A549 (cell line): ENCODE results near the gene CRYBG2. TPM values are rescaled to one million over a fixed set of nuclear protein-coding genes. Genes with fewer than 3 reads are reported as not detected.
A peak's percentile ranks its signal among the peaks of the same experiment; 100 is the strongest.

ENCODE experiments used
- ATAC-seq, 2 experiments: fragments of 200-7000 bp in 1 of 2; fragments of >200 bp in 1 of 2; cut with Nextera tagmentation in 1 of 2; cut with Tn5 transposase in 1 of 2; 3 replicates each; pipeline versions ENCODE4 v1.8.0 to v1.9.1; 2018 to 2020; ENCODE audit warnings: mild to moderate bottlenecking in 1 of 2, moderate library complexity in 1 of 2
- CTCF ChIA-PET: fragments of 300-600 bp; sonication (Branson Sonifier 250); formaldehyde crosslinking; extraction: SDS; loops from one replicate; lab custom pipeline; 2021; ENCODE audit warnings: antibody characterized with exemption, inconsistent platforms; lab: Yijun Ruan, JAX
- POLR2A ChIA-PET: fragments of 350-600 bp; formaldehyde crosslinking; extraction: SDS; loops from one replicate; lab custom pipeline; 2021; ENCODE audit warnings: antibody characterized with exemption, inconsistent platforms; lab: Yijun Ruan, JAX
- DNase-seq, 2 experiments: peaks; one replicate each; pipeline versions ENCODE4 v3.0.0 to v3.0.0-alpha.2; 2011 to 2016; ENCODE audit warnings: low read depth in 1 of 2, low spot score in 1 of 2
- FAIRE-seq: peaks from 2 replicates; lab custom pipeline; 2011; peaks lifted over from hg19 to GRCh38; lab: Jason Lieb, UNC
- H3K27ac ChIP-seq, 2 experiments: fragments of >200 bp; sonication (Bioruptor Twin); formaldehyde crosslinking; 3 replicates each; pipeline ENCODE4 v1.5.1; 2016 to 2017
- H3K4me1 ChIP-seq: fragments of >200 bp; sonication (Bioruptor Twin); formaldehyde crosslinking; 3 replicates; pipeline ENCODE4 v1.6.1; 2016
- H3K4me2 ChIP-seq: fragments of >200 bp; sonication (Bioruptor Twin); formaldehyde crosslinking; 3 replicates; pipeline ENCODE4 v1.6.1; 2016
- H3K4me3 ChIP-seq: fragments of >200 bp; sonication (Bioruptor Twin); formaldehyde crosslinking; 3 replicates; pipeline ENCODE4 v1.5.1; 2016
- H3K9me3 ChIP-seq: fragments of >200 bp; sonication (Bioruptor Twin); formaldehyde crosslinking; 3 replicates; pipeline ENCODE4 v1.6.1; 2016
- ATOH8 ChIP-seq: fragments of 250-450 bp; sonication (Bioruptor Pico); IDR thresholded peaks from 2 replicates; pipeline ENCODE4 v1.5.0; 2020; ENCODE audit warnings: low read depth, mild to moderate bottlenecking, moderate library complexity
- BHLHE40 ChIP-seq: IDR thresholded peaks from 2 replicates; pipeline ENCODE4 v1.6.1; 2012; ENCODE audit warnings: low read depth, low read length, inconsistent platforms
- CBX8 ChIP-seq: fragments of 200-600 bp; sonication (generic); IDR thresholded peaks from 2 replicates; pipeline ENCODE4 v1.6.1; 2016
- CTCF ChIP-seq: fragments of >200 bp; sonication (Bioruptor Twin); formaldehyde crosslinking; IDR thresholded peaks from 3 replicates; pipeline ENCODE4 v1.5.1; 2016
- E2F6 ChIP-seq: IDR thresholded peaks from 2 replicates; pipeline ENCODE4 v1.6.1; 2012; ENCODE audit warnings: low read depth, borderline replicate concordance
- EHF ChIP-seq: fragments of 250-450 bp; sonication (Bioruptor Pico); IDR thresholded peaks from 2 replicates; pipeline ENCODE4 v1.5.0; 2020; ENCODE audit warnings: mild to moderate bottlenecking
- EP300 ChIP-seq, 2 experiments: fragments of >200 bp; sonication (Bioruptor Twin); formaldehyde crosslinking; IDR thresholded peaks; 2 replicates in 1 of 2; 3 replicates in 1 of 2; pipeline ENCODE4 v1.6.1; 2016 to 2017
- FOSL2 ChIP-seq, 2 experiments: fragments of 450-650 bp in 1 of 2; fragments of >200 bp in 1 of 2; sonication (Bioruptor Twin) in 1 of 2; formaldehyde crosslinking; IDR thresholded peaks; 2 replicates each; pipeline versions ENCODE4 v1.5.0 to v1.6.1; 2016 to 2020; ENCODE audit warnings: mild to moderate bottlenecking in 1 of 2, moderate library complexity in 1 of 2
- GATA3 ChIP-seq: IDR thresholded peaks from 2 replicates; pipeline ENCODE4 v1.6.1; 2012; ENCODE audit warnings: borderline replicate concordance
- HDAC2 ChIP-seq: fragments of 200-600 bp; sonication (generic); IDR thresholded peaks from 2 replicates; pipeline ENCODE4 v1.6.1; 2016
- HES2 ChIP-seq: fragments of >200 bp; sonication (Bioruptor Twin); formaldehyde crosslinking; IDR thresholded peaks from 2 replicates; pipeline ENCODE4 v1.6.1; 2016
- HEYL ChIP-seq: fragments of 250-450 bp; sonication (Bioruptor Pico); IDR thresholded peaks from 2 replicates; pipeline ENCODE4 v1.8.0; 2021; ENCODE audit warnings: mild to moderate bottlenecking, moderate library complexity
- HOXB5 ChIP-seq: fragments of 250-450 bp; sonication (Bioruptor Pico); IDR thresholded peaks from 2 replicates; pipeline ENCODE4 v1.5.0; 2020; ENCODE audit warnings: mild to moderate bottlenecking, moderate library complexity
- JUN ChIP-seq, 2 experiments: fragments of >200 bp; sonication (Bioruptor Twin); formaldehyde crosslinking; IDR thresholded peaks; 2 replicates in 1 of 2; 3 replicates in 1 of 2; pipeline ENCODE4 v1.6.1; 2016 to 2017
- MAX ChIP-seq: IDR thresholded peaks from 2 replicates; pipeline ENCODE4 v1.6.1; 2012
- MAZ ChIP-seq: fragments of 150-350 bp; IDR thresholded peaks from 2 replicates; pipeline ENCODE4 v1.6.1; 2014; ENCODE audit warnings: antibody characterized with exemption, low read depth, low read length, borderline replicate concordance
- NFE2L2 ChIP-seq: fragments of 150-350 bp; conservative IDR thresholded peaks from 2 replicates; pipeline ENCODE4 v1.6.1; 2014; ENCODE audit warnings: low read length
- PHF8 ChIP-seq: fragments of 200-600 bp; sonication (generic); IDR thresholded peaks from 2 replicates; pipeline ENCODE4 v1.6.1; 2016; ENCODE audit warnings: low read depth, mild to moderate bottlenecking, antibody characterized with exemption, moderate library complexity, borderline replicate concordance
- POLR2A ChIP-seq: IDR thresholded peaks from 2 replicates; pipeline ENCODE4 v1.6.1; 2012; ENCODE audit warnings: mild to moderate bottlenecking, low read length
- POLR2AphosphoS2 ChIP-seq: conservative IDR thresholded peaks from 2 replicates; pipeline ENCODE4 v1.6.1; 2012; ENCODE audit warnings: low read length, improper control_type of control experiment, inconsistent platforms
- RARB ChIP-seq: fragments of 250-450 bp; sonication (Bioruptor Pico); IDR thresholded peaks from 2 replicates; pipeline ENCODE4 v1.8.0; 2021; ENCODE audit warnings: mild to moderate bottlenecking, moderate library complexity
- RFX5 ChIP-seq: fragments of 450-650 bp; IDR thresholded peaks from 2 replicates; pipeline ENCODE4 v1.7.1; 2014; ENCODE audit warnings: antibody characterized with exemption, mild to moderate bottlenecking, moderate library complexity
- RNF2 ChIP-seq: fragments of 200-600 bp; sonication (generic); IDR thresholded peaks from 2 replicates; pipeline ENCODE4 v1.6.1; 2016; ENCODE audit warnings: low read depth, mild to moderate bottlenecking, antibody characterized with exemption, moderate library complexity, borderline replicate concordance
- SMC3 ChIP-seq: fragments of >200 bp; sonication (Bioruptor Twin); formaldehyde crosslinking; IDR thresholded peaks from 3 replicates; pipeline ENCODE4 v1.6.1; 2018; ENCODE audit warnings: inconsistent platforms
- TFCP2L1 ChIP-seq: fragments of 250-450 bp; sonication (Bioruptor Pico); IDR thresholded peaks from 2 replicates; pipeline ENCODE4 v1.5.0; 2021; ENCODE audit warnings: mild to moderate bottlenecking
- TP53 ChIP-seq: fragments of 250-450 bp; sonication (Bioruptor Pico); IDR thresholded peaks from 2 replicates; pipeline ENCODE4 v1.5.0; 2021; ENCODE audit warnings: mild to moderate bottlenecking, moderate library complexity
- USF2 ChIP-seq: fragments of 450-650 bp; IDR thresholded peaks from 2 replicates; pipeline ENCODE4 v1.6.1; 2014; ENCODE audit warnings: antibody characterized with exemption
- ZNF302 ChIP-seq: fragments of 250-450 bp; sonication (Bioruptor Pico); IDR thresholded peaks from 2 replicates; pipeline ENCODE4 v1.9.0; 2021; ENCODE audit warnings: inconsistent platforms, mild to moderate bottlenecking, moderate library complexity
- WGBS: methylation state at CpG from one replicate; pipeline ENCODE4 v1.1.6; 2017; ENCODE audit errors: missing lambda C conversion rate; 5-methylcytosine and 5-hydroxymethylcytosine counted together
- polyA plus RNA-seq, 4 experiments: library from polyadenylated mRNA; depleted of rRNA in 3 of 4; stranded (reverse); fragments of >200 nt; fragmentation: RNase III in 1 of 4; extraction: RNeasy Plus Mini Kit Qiagen cat#74134 plus additional on column Dnase treatment in 1 of 4; gene quantifications; 2 replicates in 3 of 4; 3 replicates in 1 of 4; pipeline ENCODE4 v1.2.3, GENCODE V29; 2011 to 2017

Gene CRYBG2
- polyA plus RNA-seq, 2 of the 4 experiments (the other 2 are of a cell fraction) = 0.67 to 2.7 TPM

GRCh38 chr1:26280333-26281042 is 73.4 kb downstream of the CRYBG2 start:
- ATAC-seq (peak; percentile 8 to 10; a peak in 3 of 6 replicates), FAIRE-seq (no peak)
- POLR2A ChIA-PET = interaction anchor here (1.8 kb wide), 1 partner anchor 47 kb away, joined by 6 read pairs; the partner anchor contains the start of gene CEP85
- peak overlapping the region; percentile 99 for H3K27ac ChIP-seq
- TF ChIP-seq HOXB5 = no peak
- TF ChIP-seq, all 56 proteins: peak for 0
- H3K4me2 ChIP-seq = peak overlapping the region; percentile 83
- 12% methylated on average over 10 of the region's 20 CpGs for WGBS
- H3K9me3 ChIP-seq = no peaks in the 10 kb centered on the region
- CTCF ChIA-PET = interaction anchor here (0.5 to 6.0 kb wide), 15 partner anchors 9 to 137 kb away, joined by 3 to 32 read pairs (median 5); partner anchors contain the start of gene CEP85
- peaks cover 53% of the 10 kb centered on the region for H3K4me1 ChIP-seq
- DNase-seq = peak in 1 of 2 experiments; percentile 58
- H3K4me3 ChIP-seq = peak overlapping the region; percentile 98

- ATAC-seq (peak; percentile 82 to 90), FAIRE-seq (no peak), DNase-seq (peak; percentile 73 to 75)
- Histone ChIP-seq H3K4me1 (peaks cover 50% of the 10 kb centered on the region), H3K9me3 (no peaks in the 10 kb centered on the region), H3K4me3 (peak within 1 kb of the TSS; percentile 98), H3K4me2 (peak within 1 kb of the TSS; percentile 83), H3K27ac (peak within 1 kb of the TSS; percentile 99)
- POLR2A ChIA-PET = interaction anchor here (1.8 kb wide), 1 partner anchor 46 kb away, joined by 6 read pairs; the partner anchor contains the start of gene CEP85
- CTCF ChIA-PET = interaction anchor here (0.7 to 6.0 kb wide), 13 partner anchors 10 to 137 kb away, joined by 3 to 32 read pairs (median 5); partner anchors contain the start of gene CEP85
- 14% methylated on average over 20 of the region's 66 CpGs for WGBS
- no peak for TF ChIP-seq EHF (CRISPR knock-in tag)
- peak; percentile 41 for TF ChIP-seq CTCF
- TF ChIP-seq E2F6 = peak; percentile 77; the same call in 1 of the 2 replicates
- no peak for TF ChIP-seq USF2
- TF ChIP-seq HDAC2 = no peak
- 0 out of 2 replicates have a peak, but pooled peaks have one; percentile 15 for TF ChIP-seq GATA3
- TF ChIP-seq NFE2L2 = no peak
- TF ChIP-seq ATOH8 (CRISPR knock-in tag) = no peak
- peak; percentile 72 for TF ChIP-seq TFCP2L1 (CRISPR knock-in tag)
- TF ChIP-seq MAZ = no peak
- peak; percentile 80; the same call in 1 of the 2 replicates for TF ChIP-seq PHF8
- TF ChIP-seq RFX5 = no peak
- no peak for TF ChIP-seq HEYL
- peak; percentile 59; the same call in 1 of the 2 replicates for TF ChIP-seq POLR2AphosphoS2
- TF ChIP-seq RNF2 = no peak
- TF ChIP-seq TP53 (CRISPR knock-in tag) = no peak
- TF ChIP-seq POLR2A = peak; percentile 77
- peak; percentile 73 for TF ChIP-seq MAX
- TF ChIP-seq CBX8 = no peak
- TF ChIP-seq HES2 = no peak
- TF ChIP-seq FOSL2 (IDR thresholded peaks at IDR 0.05) = no peak
- TF ChIP-seq FOSL2 (CRISPR knock-in tag; IDR thresholded peaks at IDR 0.05) = peak; percentile 1; the same call in 1 of the 2 replicates
- no peak for TF ChIP-seq ZNF302 (CRISPR knock-in tag)
- TF ChIP-seq JUN (IDR thresholded peaks at IDR 0.05) = peak; percentile 22 to 62; a peak in 2 of 5 replicates
- no peak for TF ChIP-seq BHLHE40
- TF ChIP-seq RARB (CRISPR knock-in tag) = no peak
- no peak for TF ChIP-seq EP300 (IDR thresholded peaks at IDR 0.05)
- no peak for TF ChIP-seq SMC3
Measured at GRCh38 chr1:26279456-26280332, 74.2 kb downstream of the CRYBG2 start, which contains the start of gene SH3BGRL3. SH3BGRL3 (plus strand) TSS chr1:26280086; CDS start chr1:26280156, 70 bp downstream.
